AG10803 (cell line): Measurements from ENCODE around the gene AP2M1.
"Not testable (repeated sequence)": the region's sequence is repeated elsewhere in the genome, so short reads cannot be mapped to it uniquely, and the experiment has no call there.

Experiments used
- DNase-seq: peaks from one replicate; pipeline ENCODE4 v3.0.0; 2010; ENCODE audit warnings: low read depth
- H3K4me3 ChIP-seq: 2 replicates; pipeline ENCODE4 v1.5.1; 2011; ENCODE audit warnings: mild to moderate bottlenecking, low read length, control low read depth
- TF ChIP-seq, protein P1 (sequence below): conservative IDR thresholded peaks from 2 replicates; pipeline ENCODE4 v1.5.1; 2011; ENCODE audit warnings: mild to moderate bottlenecking, low read length, control low read depth, inconsistent platforms

AP2M1 gene

DNA sequence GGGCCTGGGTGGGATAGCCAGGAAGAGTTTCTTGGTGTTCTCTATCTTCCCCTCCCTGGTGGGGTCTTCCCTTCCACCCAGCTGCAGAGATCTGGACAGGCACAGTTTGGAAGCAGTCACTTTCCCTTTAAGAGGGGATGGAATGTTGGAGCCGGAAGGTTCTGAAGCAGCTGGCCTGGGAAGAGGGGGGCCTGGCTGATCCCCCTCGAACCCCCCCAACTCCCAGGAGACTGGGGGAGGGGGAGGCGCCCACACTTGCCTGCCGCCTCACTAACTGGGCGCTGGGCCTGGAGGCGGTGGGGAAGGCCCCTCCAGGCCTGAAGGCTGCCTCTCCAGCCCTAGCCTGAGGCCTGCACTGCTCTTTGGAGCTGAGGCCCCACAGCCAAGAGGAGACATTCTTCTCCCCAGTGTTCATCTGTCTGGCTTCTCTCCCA is 18.1 kb upstream of the AP2M1 start:
- TF ChIP-seq, protein P1, sequence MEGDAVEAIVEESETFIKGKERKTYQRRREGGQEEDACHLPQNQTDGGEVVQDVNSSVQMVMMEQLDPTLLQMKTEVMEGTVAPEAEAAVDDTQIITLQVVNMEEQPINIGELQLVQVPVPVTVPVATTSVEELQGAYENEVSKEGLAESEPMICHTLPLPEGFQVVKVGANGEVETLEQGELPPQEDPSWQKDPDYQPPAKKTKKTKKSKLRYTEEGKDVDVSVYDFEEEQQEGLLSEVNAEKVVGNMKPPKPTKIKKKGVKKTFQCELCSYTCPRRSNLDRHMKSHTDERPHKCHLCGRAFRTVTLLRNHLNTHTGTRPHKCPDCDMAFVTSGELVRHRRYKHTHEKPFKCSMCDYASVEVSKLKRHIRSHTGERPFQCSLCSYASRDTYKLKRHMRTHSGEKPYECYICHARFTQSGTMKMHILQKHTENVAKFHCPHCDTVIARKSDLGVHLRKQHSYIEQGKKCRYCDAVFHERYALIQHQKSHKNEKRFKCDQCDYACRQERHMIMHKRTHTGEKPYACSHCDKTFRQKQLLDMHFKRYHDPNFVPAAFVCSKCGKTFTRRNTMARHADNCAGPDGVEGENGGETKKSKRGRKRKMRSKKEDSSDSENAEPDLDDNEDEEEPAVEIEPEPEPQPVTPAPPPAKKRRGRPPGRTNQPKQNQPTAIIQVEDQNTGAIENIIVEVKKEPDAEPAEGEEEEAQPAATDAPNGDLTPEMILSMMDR: no peak
- DNase-seq: peak; percentile 70
- H3K4me3 ChIP-seq: peak overlapping the region; percentile 96

GRCh38 chr3:184157206-184157605 is 17.4 kb upstream of the AP2M1 start:
- no peak for DNase-seq
- TF ChIP-seq, protein P1: no peak
- peak overlapping the region; percentile 96 for H3K4me3 ChIP-seq

- TF ChIP-seq, protein P1: no peak
- DNase-seq: no peak
- H3K4me3 ChIP-seq: no peak overlapping the region; the same call in 1 of the 2 replicates
Measured at GRCh38 chr3:184158404-184158803, 16.3 kb upstream of the AP2M1 start.

DNA sequence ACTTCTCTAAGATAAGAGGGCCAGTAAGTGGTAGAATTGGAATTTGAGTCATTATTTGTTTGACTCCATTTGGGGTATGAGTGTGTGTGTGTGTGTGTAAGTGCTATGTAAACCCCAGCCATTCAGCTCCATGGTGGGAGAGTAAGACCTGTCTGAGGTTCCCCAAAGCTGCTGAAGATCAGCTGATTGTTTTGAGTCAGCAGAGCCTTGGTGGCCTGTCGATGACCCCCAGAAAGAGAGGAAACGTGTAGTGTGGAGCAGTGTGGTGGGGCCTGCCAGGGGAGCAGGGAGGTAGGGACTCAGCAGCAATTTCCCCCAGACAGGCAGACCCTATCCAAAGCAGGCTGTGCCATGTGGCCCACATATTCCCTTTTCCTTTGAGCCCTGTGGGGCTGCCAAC is 14.2 kb upstream of the AP2M1 start:
- TF ChIP-seq, protein P1: no peak
- H3K4me3 ChIP-seq: peak overlapping the region; percentile 24
- DNase-seq: peak; percentile 60

GRCh38 chr3:184162571-184163070 is 12.0 kb upstream of the AP2M1 start:
- peak; percentile 61 for DNase-seq

GRCh38 chr3:184164648-184165330 is 9.9 kb upstream of the AP2M1 start:
- DNase-seq: no peak
- TF ChIP-seq, protein P1: no peak
- no peak overlapping the region for H3K4me3 ChIP-seq

More at GRCh38 chr3:184162571-184163070, 12.0 kb upstream of the AP2M1 start:
- H3K4me3 ChIP-seq: not testable (repeated sequence)

- TF ChIP-seq, protein P1: no peak
- H3K4me3 ChIP-seq: no peak overlapping the region
- DNase-seq: no peak
Measured at GRCh38 chr3:184165543-184165942, 9.1 kb upstream of the AP2M1 start.

DNA sequence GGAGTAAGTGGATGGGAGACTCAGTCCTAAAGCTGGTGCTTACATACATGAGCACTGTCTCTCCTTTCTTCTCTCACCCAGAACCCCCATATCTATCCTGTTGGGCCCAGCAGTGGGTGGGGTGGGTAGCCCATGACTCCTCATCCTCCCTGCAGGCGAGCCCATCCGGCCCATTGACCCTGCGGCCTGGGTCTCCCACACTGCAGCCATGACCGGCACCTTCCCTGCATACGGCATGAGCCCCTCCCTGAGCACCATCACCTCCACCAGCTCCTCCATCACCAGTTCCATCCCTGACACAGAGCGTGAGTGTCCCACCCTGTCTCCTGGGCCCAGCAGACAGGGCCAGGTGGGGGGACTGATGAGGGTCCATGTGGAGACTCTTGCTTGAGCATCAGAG is 8.0 kb upstream of the AP2M1 start:
- TF ChIP-seq, protein P1: no peak
- H3K4me3 ChIP-seq: no peak overlapping the region
- DNase-seq: no peak
